Fibroblast of pulmonary artery (primary cell): Measurements from ENCODE around the gene ZC3H12D.
A peak's percentile ranks its signal among the peaks of the same experiment; 100 is the strongest.

ENCODE experiments used
- DNase-seq: peaks from one replicate; pipeline ENCODE4 v3.0.0-alpha.2; 2010; ENCODE audit warnings: low read depth
- H3K4me3 ChIP-seq: replicated peaks from 2 replicates; pipeline ENCODE4 v1.5.1; 2011; ENCODE audit warnings: low read depth, mild to moderate bottlenecking, control low read depth, low read length, moderate library complexity
- TF ChIP-seq, protein P1 (sequence below): IDR thresholded peaks from 2 replicates; pipeline ENCODE4 v1.5.1; 2011; ENCODE audit warnings: mild to moderate bottlenecking, control low read depth, low read length, inconsistent platforms; ENCODE audit errors: missing control alignments

ZC3H12D gene

DNA sequence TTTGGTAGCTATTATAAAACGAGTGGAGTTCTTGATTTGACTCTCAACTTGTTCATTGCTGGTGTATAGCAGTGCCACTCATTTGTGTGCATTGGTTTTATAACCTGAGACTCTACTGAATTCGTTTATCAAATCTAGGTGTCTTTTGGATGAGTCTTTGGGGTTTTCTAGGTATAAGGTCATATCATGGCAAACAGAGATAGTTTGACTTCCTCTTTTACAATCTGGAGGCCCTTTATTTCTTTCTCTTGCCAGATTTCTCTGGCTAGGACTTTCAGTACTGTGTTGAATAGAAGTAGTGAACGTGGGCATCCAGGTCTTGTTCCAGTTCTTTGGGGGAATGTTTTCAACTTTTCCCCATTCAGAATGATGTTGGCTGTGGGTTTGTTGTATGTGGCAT, 46.0 kb downstream of the ZC3H12D start:
- no peak overlapping the region for H3K4me3 ChIP-seq
- no peak for DNase-seq
- TF ChIP-seq, protein P1, sequence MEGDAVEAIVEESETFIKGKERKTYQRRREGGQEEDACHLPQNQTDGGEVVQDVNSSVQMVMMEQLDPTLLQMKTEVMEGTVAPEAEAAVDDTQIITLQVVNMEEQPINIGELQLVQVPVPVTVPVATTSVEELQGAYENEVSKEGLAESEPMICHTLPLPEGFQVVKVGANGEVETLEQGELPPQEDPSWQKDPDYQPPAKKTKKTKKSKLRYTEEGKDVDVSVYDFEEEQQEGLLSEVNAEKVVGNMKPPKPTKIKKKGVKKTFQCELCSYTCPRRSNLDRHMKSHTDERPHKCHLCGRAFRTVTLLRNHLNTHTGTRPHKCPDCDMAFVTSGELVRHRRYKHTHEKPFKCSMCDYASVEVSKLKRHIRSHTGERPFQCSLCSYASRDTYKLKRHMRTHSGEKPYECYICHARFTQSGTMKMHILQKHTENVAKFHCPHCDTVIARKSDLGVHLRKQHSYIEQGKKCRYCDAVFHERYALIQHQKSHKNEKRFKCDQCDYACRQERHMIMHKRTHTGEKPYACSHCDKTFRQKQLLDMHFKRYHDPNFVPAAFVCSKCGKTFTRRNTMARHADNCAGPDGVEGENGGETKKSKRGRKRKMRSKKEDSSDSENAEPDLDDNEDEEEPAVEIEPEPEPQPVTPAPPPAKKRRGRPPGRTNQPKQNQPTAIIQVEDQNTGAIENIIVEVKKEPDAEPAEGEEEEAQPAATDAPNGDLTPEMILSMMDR = no peak

DNA sequence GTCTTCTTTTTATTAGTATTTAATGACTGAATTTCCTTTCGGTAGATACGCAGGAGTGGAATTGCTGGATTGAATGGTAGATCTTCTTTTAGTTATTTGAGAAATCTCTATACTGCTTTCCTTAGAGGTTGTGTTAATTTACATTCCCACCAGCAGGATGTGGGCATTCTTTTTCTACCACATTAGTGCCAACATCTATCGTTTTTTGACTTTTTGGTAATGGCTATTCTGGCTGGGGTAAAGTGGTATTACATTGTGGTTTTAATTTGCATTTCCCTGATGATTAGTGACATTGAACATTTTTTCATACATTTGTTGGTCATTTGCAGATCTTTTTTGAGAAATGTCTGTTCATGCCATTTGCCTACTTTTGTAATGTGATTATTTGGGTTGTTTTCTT, 47.6 kb downstream of the ZC3H12D start:
- DNase-seq = no peak
- TF ChIP-seq, protein P1 = no peak
- no peak overlapping the region for H3K4me3 ChIP-seq

DNA sequence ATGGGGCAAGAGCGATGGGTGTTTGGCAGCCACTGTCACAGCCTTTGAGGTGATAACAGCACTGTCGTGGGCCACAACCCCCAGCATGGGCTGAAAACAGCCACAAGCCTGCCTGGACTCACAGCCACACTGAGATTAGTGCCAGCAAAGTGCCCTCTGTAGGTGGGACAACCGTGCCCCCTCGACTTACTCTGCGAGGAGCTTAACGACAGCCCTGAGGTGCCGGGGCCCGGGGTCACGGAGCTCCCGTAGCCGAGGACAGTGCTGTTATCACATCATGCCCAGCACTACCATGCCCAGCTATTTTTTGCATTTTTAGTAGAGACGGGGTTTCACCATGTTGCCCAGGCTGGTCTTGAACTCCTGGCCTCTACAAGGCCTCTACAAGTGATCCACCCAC, 48.2 kb downstream of the ZC3H12D start:
- TF ChIP-seq, protein P1 = no peak
- no peak overlapping the region for H3K4me3 ChIP-seq
- no peak for DNase-seq

GRCh38 chr6:149435919-149436586, 48.8 kb downstream of the ZC3H12D start:
- no peak for DNase-seq
- no peak overlapping the region for H3K4me3 ChIP-seq
- TF ChIP-seq, protein P1 = no peak

DNA sequence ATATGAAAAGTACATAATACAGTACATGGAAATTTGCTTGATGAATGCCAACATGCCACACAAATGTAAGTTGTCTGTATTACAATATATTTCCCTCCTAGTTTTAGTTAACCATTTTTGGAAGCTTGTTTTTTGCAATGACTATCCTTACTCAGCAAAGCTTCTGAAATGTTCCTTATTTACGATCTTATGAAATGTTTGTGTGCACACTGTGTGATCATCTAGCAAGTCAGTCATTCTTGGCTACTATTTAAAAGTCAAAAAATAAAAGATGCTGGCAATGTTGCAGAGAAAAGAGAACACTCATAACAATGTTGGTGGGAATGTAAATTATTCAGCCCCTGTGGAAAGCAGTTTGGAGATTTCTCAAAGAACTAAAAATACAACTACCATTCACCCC, 50.9 kb downstream of the ZC3H12D start:
- no peak overlapping the region for H3K4me3 ChIP-seq
- TF ChIP-seq, protein P1 = no peak
- DNase-seq = no peak

DNA sequence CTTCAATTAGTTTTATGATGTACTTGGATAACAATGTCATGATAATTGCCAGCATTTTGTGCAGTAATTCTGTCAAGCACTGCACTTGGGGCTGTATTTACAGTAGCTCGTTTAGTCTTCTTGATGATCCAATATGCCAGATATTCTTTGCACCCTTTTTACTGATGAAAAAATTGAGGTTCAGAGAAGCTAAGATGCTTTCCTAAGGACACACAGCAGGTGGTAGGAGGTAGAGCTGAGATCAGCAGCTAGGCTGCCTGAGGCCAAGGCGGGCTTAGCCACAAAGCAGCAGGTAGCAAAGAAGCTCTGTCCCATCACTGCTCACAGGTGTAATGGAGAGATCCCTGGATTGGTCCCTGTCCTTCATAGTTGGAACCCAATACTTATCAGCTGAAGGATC, 51.4 kb downstream of the ZC3H12D start:
- H3K4me3 ChIP-seq = no peak overlapping the region
- TF ChIP-seq, protein P1 = no peak
- no peak for DNase-seq

- TF ChIP-seq, protein P1 = peak; percentile 88
- DNase-seq = peak; percentile 84
- no peak overlapping the region for H3K4me3 ChIP-seq
Measured at GRCh38 chr6:149431905-149432775, 52.7 kb downstream of the ZC3H12D start.
